A673 (cell line): Measurements from ENCODE around the gene MYO18B. TPM values are rescaled to one million over a fixed set of nuclear protein-coding genes. Genes with fewer than 3 reads are reported as not detected.

Experiments used
- BruUV-seq: library from RNA; stranded (reverse); fragments of 400-500 nt; replicated peaks from 2 replicates; lab custom pipeline; 2021; lab: Mats Ljungman, UMichigan
- CTCF ChIA-PET: fragments of 300-600 bp; sonication (Branson Sonifier 250); formaldehyde crosslinking; loops from one replicate; lab custom pipeline; 2022; ENCODE audit warnings: antibody characterized with exemption; lab: Charles Lee
- POLR2A ChIA-PET: fragments of 300-600 bp; sonication (Branson Sonifier 250); formaldehyde crosslinking; loops from one replicate; lab custom pipeline; 2022; ENCODE audit warnings: antibody characterized with exemption; ENCODE audit not compliant: low non-redundant PET; lab: Charles Lee
- DNase-seq: peaks from one replicate; pipeline ENCODE4 v3.0.0-alpha.2; 2015; ENCODE audit warnings: low spot score
- H3K27ac ChIP-seq: fragments of 200-600 bp; sonication (generic); 2 replicates; pipeline ENCODE4 v1.5.1; 2016; ENCODE audit warnings: mixed run types, low read depth, mild to moderate bottlenecking, mixed read lengths, antibody characterized with exemption, low read length; ENCODE audit not compliant: poor library complexity, severe bottlenecking
- H3K27me3 ChIP-seq: fragments of 200-600 bp; sonication (generic); replicated peaks from 2 replicates; pipeline ENCODE4 v1.6.1; 2017; ENCODE audit warnings: mixed run types, low read depth, mild to moderate bottlenecking, mixed read lengths, antibody characterized with exemption, low read length; ENCODE audit not compliant: insufficient read depth, poor library complexity
- H3K36me3 ChIP-seq: fragments of 200-600 bp; sonication (generic); 2 replicates; pipeline ENCODE4 v1.6.1; 2016; ENCODE audit warnings: mixed run types, mild to moderate bottlenecking, mixed read lengths, antibody characterized with exemption, low read length; ENCODE audit not compliant: insufficient read depth, poor library complexity, severe bottlenecking
- H3K4me1 ChIP-seq: fragments of 200-600 bp; sonication (generic); 2 replicates; pipeline ENCODE4 v1.6.1; 2017; ENCODE audit warnings: mixed run types, mild to moderate bottlenecking, mixed read lengths, antibody characterized with exemption, low read length; ENCODE audit not compliant: insufficient read depth, poor library complexity, severe bottlenecking
- H3K4me3 ChIP-seq: fragments of 200-600 bp; sonication (generic); 2 replicates; pipeline ENCODE4 v1.5.1; 2016; ENCODE audit warnings: low read depth, mixed run types, mild to moderate bottlenecking, mixed read lengths, low read length; ENCODE audit not compliant: poor library complexity, severe bottlenecking
- H3K9me3 ChIP-seq: fragments of 200-600 bp; sonication (generic); 2 replicates; pipeline ENCODE4 v1.6.1; 2016; ENCODE audit warnings: mixed run types, low read depth, mild to moderate bottlenecking, mixed read lengths, antibody characterized with exemption, low read length; ENCODE audit not compliant: poor library complexity, severe bottlenecking
- EZH2 ChIP-seq: fragments of 200-600 bp; sonication (generic); IDR thresholded peaks from 2 replicates; pipeline ENCODE4 v1.6.1; 2017; ENCODE audit warnings: borderline replicate concordance, low read depth, mild to moderate bottlenecking, mixed read lengths, antibody characterized with exemption, low read length; ENCODE audit not compliant: poor library complexity, severe bottlenecking
- intact Hi-C: fragments of 100-400 bp; cut with micrococcal nuclease; formaldehyde crosslinking; loops from one replicate; pipeline ENCODE4 v1.10.0; 2022; ENCODE audit not compliant: unreplicated experiment
- total RNA-seq: library from RNA; stranded (reverse); gene quantifications from 2 replicates; pipeline ENCODE4 v1.2.3, GENCODE V29; 2021
- TF ChIP-seq, protein P1 (sequence below): fragments of 300-800, 200-600 bp; sonication (generic); conservative IDR thresholded peaks from 2 replicates; pipeline ENCODE4 v1.5.1; 2017; ENCODE audit warnings: low read depth, mild to moderate bottlenecking, antibody characterized with exemption, low read length, moderate library complexity, mixed read lengths

The MYO18B gene
- total RNA-seq, 1 experiment from 2014 or later, result not detected

DNA sequence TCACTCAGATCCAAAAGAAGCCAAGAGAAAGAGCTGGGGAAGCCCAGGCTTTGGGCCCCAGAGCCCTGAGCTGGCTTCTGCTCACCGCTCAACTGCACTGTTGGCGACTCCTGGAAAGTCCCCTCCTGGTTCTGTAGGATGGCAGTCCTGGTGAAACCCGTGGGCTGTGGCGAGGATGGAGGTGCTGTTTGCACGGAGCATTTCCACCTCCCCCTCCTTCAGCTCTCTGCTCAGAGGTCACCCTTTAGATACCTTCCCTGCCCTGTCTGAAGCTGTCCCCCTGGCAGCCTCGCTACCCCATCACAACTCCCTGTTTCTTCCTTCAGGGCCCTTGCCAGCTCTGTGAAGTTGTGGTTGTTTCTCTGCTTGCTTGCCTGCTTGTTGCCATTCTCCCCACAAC is 97.8 kb downstream of the MYO18B start:
- H3K27ac ChIP-seq, result no peak overlapping the region
- BruUV-seq, result no TSS peak
- no peak for TF ChIP-seq EZH2
- TF ChIP-seq, protein P1, sequence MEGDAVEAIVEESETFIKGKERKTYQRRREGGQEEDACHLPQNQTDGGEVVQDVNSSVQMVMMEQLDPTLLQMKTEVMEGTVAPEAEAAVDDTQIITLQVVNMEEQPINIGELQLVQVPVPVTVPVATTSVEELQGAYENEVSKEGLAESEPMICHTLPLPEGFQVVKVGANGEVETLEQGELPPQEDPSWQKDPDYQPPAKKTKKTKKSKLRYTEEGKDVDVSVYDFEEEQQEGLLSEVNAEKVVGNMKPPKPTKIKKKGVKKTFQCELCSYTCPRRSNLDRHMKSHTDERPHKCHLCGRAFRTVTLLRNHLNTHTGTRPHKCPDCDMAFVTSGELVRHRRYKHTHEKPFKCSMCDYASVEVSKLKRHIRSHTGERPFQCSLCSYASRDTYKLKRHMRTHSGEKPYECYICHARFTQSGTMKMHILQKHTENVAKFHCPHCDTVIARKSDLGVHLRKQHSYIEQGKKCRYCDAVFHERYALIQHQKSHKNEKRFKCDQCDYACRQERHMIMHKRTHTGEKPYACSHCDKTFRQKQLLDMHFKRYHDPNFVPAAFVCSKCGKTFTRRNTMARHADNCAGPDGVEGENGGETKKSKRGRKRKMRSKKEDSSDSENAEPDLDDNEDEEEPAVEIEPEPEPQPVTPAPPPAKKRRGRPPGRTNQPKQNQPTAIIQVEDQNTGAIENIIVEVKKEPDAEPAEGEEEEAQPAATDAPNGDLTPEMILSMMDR, result no peak
- no peaks in the 10 kb centered on the region for H3K27me3 ChIP-seq
- CTCF ChIA-PET, result no interaction called here
- intact Hi-C loops, result no loop called here
- H3K36me3 ChIP-seq, result no peaks in the 10 kb centered on the region
- H3K4me3 ChIP-seq, result no peak overlapping the region
- no peak for DNase-seq
- POLR2A ChIA-PET, result no interaction called here
- H3K9me3 ChIP-seq, result no peaks in the 10 kb centered on the region
- H3K4me1 ChIP-seq, result no peaks in the 10 kb centered on the region

GRCh38 chr22:25840167-25840566 is 98.2 kb downstream of the MYO18B start:
- Histone ChIP-seq H3K4me3 (no peak overlapping the region), H3K27ac (no peak overlapping the region), H3K9me3 (no peaks in the 10 kb centered on the region), H3K36me3 (no peaks in the 10 kb centered on the region), H3K27me3 (no peaks in the 10 kb centered on the region), H3K4me1 (no peaks in the 10 kb centered on the region)
- DNase-seq, result no peak
- BruUV-seq, result no TSS peak
- CTCF ChIA-PET, result no interaction called here
- POLR2A ChIA-PET, result no interaction called here
- intact Hi-C loops, result no loop called here
- TF ChIP-seq, protein P1, result no peak
- TF ChIP-seq EZH2, result no peak

GRCh38 chr22:25840891-25841290 is 98.9 kb downstream of the MYO18B start:
- CTCF ChIA-PET, result no interaction called here
- intact Hi-C loops, result no loop called here
- no TSS peak for BruUV-seq
- Histone ChIP-seq H3K4me1 (no peaks in the 10 kb centered on the region), H3K9me3 (no peaks in the 10 kb centered on the region), H3K36me3 (no peaks in the 10 kb centered on the region), H3K27ac (no peak overlapping the region), H3K27me3 (no peaks in the 10 kb centered on the region), H3K4me3 (no peak overlapping the region)
- TF ChIP-seq EZH2, result no peak
- TF ChIP-seq, protein P1, result no peak
- DNase-seq, result no peak
- POLR2A ChIA-PET, result no interaction called here
